Osteocyte (in vitro differentiated cells): Measurements from ENCODE around the gene FRMD6. TPM values are rescaled to one million over a fixed set of nuclear protein-coding genes. Genes with fewer than 3 reads are reported as not detected.

Experiments used
- DNase-seq: peaks from one replicate; pipeline ENCODE4 v3.0.0; 2021; ENCODE audit warnings: mixed read lengths; ENCODE audit not compliant: unreplicated experiment; ENCODE audit errors: extremely low spot score
- H3K27ac Mint-ChIP-seq: one replicate; pipeline ENCODE4 v1.8.0; 2021; ENCODE audit warnings: mild to moderate bottlenecking, mixed read lengths; ENCODE audit not compliant: unreplicated experiment
- H3K27me3 Mint-ChIP-seq: one replicate; pipeline ENCODE4 v1.8.0; 2021; ENCODE audit warnings: mixed read lengths; ENCODE audit not compliant: unreplicated experiment
- H3K36me3 Mint-ChIP-seq: one replicate; pipeline ENCODE4 v1.8.0; 2021; ENCODE audit warnings: mixed read lengths; ENCODE audit not compliant: unreplicated experiment
- H3K4me1 Mint-ChIP-seq: one replicate; pipeline ENCODE4 v1.8.0; 2021; ENCODE audit warnings: mixed read lengths; ENCODE audit not compliant: unreplicated experiment
- H3K4me3 Mint-ChIP-seq: one replicate; pipeline ENCODE4 v1.8.0; 2021; ENCODE audit warnings: mild to moderate bottlenecking, moderate library complexity, mixed read lengths; ENCODE audit not compliant: unreplicated experiment
- H3K9me3 Mint-ChIP-seq: one replicate; pipeline ENCODE4 v1.8.0; 2021; ENCODE audit warnings: mixed read lengths; ENCODE audit not compliant: unreplicated experiment
- CTCF ChIP-seq: fragments of 200-600 bp; sonication (generic); IDR thresholded peaks from 2 replicates; pipeline ENCODE4 v1.5.0; 2021; ENCODE audit warnings: antibody characterized with exemption, mild to moderate bottlenecking, moderate library complexity
- long read RNA-seq: library from polyadenylated mRNA; unstranded; transcript quantifications from one replicate; pipeline ENCODE4 v2.0.0, GENCODE V29; 2021
- total RNA-seq: library from RNA; stranded (reverse); gene quantifications from 2 replicates; pipeline ENCODE4 v1.2.1, GENCODE V29; 2021

FRMD6 gene
- total RNA-seq = 124 and 129 TPM in 2 replicates
- long read RNA-seq, full-length matches to known transcripts = 224 of 385 reads
- long read RNA-seq, partial matches to known transcripts = 97 of 385 reads
- long read RNA-seq, other reads (novel, unspliced or antisense) = 64 of 385 reads

DNA sequence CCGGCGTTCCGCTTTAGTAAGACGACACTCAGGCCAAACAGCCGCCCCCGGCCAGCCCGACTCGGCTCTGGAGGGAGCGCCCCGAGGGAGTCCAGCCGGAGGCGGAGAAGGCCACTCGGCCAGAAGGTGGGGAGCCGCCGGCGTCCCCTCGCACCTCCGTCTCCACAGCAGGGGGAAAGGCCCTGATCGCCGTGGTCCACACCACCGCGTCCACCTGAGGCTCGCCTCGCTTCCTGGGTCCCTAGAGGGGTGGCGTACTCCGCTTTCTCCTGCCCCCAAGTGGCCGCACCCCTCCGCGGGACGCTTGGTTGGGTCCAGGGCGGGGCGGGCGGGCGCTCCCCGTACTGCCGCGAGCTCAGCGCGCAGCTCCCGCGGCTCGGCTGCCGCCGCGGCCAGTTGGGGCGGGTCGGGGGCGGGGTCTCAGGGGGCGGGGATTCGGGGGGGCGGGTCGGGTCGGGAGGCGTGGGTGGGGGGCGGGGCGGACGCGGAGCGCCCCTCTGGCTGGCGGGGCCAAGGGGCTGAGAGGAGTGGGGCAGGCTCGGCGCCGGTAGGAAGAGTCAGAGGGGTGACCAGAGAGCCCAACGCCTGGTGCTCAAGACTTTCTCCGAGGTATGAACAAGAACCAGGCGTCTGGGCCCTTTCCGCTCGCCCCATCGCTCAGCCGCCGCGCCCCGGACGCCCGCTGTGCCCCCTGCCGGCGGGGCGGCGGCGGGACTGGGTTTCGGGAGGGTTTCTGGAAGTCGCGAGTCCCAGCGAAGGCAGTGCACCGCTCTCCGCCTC lies at the start of gene FRMD6:
Gene FRMD6, plus strand, starts transcription at position 523 of the 780 bp plus-strand sequence. CDS start 37,927 bp downstream, outside the sequence.
- peaks cover 55% of the 10 kb centered on the region for H3K4me1 Mint-ChIP-seq
- TF ChIP-seq CTCF = peak; percentile 84
- H3K9me3 Mint-ChIP-seq = no peaks in the 10 kb centered on the region
- DNase-seq = peak; percentile 94
- H3K36me3 Mint-ChIP-seq = no peaks in the 10 kb centered on the region
- peak within 1 kb of the TSS; percentile 93 for H3K4me3 Mint-ChIP-seq
- no peaks in the 10 kb centered on the region for H3K27me3 Mint-ChIP-seq
- peak within 1 kb of the TSS; percentile 92 for H3K27ac Mint-ChIP-seq

DNA sequence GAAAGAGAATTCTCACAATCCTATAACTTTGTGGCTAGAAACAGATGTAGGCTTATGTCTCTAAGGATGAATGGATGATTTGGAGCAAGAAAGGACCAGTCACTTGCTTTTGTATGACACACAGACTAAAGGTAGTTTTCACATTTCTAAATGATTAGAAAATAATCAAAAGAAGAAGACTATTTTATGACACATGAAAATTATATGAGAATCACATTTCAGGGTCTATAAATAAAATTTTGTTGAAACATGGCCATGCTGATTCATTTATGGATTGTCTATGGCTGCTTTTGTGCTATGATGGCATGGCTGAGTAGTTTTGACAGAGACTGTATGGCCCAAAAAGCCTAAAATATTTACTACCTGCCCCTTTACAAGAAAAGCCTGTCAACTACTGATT lies 49.4 kb upstream of the FRMD6 start:
- Mint-ChIP-seq H3K36me3 (no peaks in the 10 kb centered on the region), H3K27me3 (no peaks in the 10 kb centered on the region), H3K9me3 (no peaks in the 10 kb centered on the region), H3K4me3 (no peak overlapping the region), H3K27ac (no peak overlapping the region), H3K4me1 (peaks cover 51% of the 10 kb centered on the region)
- TF ChIP-seq CTCF = no peak
- no peak for DNase-seq

DNA sequence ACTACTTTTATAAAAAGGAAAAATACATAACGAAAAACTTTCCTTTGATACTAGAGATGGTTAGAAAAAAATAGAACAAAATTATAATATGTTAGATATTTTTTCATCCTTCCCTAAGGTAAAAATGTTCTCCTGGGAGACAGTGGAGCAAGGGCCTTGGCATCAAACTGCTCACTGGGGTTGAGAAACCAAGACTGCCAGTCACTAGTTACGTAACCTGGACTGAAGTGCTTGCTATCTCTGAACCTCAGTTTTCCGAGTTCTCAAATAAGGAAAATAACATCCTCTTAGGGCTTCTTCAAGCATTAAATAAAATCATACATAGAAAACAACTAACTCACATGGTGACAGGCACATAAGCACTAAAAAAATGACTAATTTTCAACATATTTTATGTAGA lies 48.2 kb upstream of the FRMD6 start:
- H3K27me3 Mint-ChIP-seq = no peaks in the 10 kb centered on the region
- H3K27ac Mint-ChIP-seq = peak overlapping the region; percentile 75
- TF ChIP-seq CTCF = no peak
- H3K4me3 Mint-ChIP-seq = no peak overlapping the region
- DNase-seq = no peak
- H3K4me1 Mint-ChIP-seq = peaks cover 51% of the 10 kb centered on the region
- no peaks in the 10 kb centered on the region for H3K36me3 Mint-ChIP-seq
- H3K9me3 Mint-ChIP-seq = no peaks in the 10 kb centered on the region

DNA sequence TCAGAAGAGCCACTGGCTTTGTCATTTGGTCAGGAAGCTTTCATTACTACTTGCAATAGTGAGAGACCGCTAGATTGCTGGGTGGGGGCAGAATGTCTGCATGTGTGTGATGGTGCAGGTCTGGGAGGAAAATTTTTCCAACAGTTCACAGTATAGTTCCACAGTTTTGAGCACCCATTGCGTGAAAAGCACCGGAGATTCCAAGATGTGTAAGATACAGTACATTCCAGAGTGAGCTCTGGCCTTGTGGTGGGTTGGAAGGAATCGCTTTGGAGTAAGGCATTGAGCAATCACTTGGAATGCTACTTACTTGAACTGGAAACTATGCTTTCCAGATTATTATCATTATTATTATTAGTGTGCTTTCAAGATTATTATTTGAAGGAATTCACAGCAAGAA lies 47.6 kb upstream of the FRMD6 start:
- H3K36me3 Mint-ChIP-seq = no peaks in the 10 kb centered on the region
- H3K27ac Mint-ChIP-seq = peak overlapping the region; percentile 75

More for the DNA sequence above, 47.6 kb upstream of the FRMD6 start:
- no peaks in the 10 kb centered on the region for H3K27me3 Mint-ChIP-seq
- H3K4me3 Mint-ChIP-seq = no peak overlapping the region
- H3K9me3 Mint-ChIP-seq = no peaks in the 10 kb centered on the region
- no peak for TF ChIP-seq CTCF
- peaks cover 49% of the 10 kb centered on the region for H3K4me1 Mint-ChIP-seq
- DNase-seq = no peak
